ES-I3 (cell line): ENCODE data around the gene NLRP6.
"Not testable (repeated sequence)": the region's sequence is repeated elsewhere in the genome, so short reads cannot be mapped to it uniquely, and the experiment has no call there.

ENCODE experiments used
- H3K36me3 ChIP-seq: 2 replicates; pipeline ENCODE4 v1.6.1; 2013; ENCODE audit warnings: mild to moderate bottlenecking, low read length, control low read depth, moderate library complexity; ENCODE audit not compliant: insufficient read depth
- H3K4me1 ChIP-seq: 2 replicates; pipeline ENCODE4 v1.6.1; 2013; ENCODE audit warnings: mild to moderate bottlenecking, control low read depth, low read length; ENCODE audit not compliant: insufficient read depth
- H3K9ac ChIP-seq: 2 replicates; pipeline ENCODE4 v1.6.1; 2013; ENCODE audit warnings: low read depth, mild to moderate bottlenecking, low read length, moderate library complexity
- H3K9me3 ChIP-seq: 2 replicates; pipeline ENCODE4 v1.6.1; 2013; ENCODE audit warnings: mild to moderate bottlenecking, low read length, moderate library complexity; ENCODE audit not compliant: control insufficient read depth, insufficient read depth

Gene NLRP6

DNA sequence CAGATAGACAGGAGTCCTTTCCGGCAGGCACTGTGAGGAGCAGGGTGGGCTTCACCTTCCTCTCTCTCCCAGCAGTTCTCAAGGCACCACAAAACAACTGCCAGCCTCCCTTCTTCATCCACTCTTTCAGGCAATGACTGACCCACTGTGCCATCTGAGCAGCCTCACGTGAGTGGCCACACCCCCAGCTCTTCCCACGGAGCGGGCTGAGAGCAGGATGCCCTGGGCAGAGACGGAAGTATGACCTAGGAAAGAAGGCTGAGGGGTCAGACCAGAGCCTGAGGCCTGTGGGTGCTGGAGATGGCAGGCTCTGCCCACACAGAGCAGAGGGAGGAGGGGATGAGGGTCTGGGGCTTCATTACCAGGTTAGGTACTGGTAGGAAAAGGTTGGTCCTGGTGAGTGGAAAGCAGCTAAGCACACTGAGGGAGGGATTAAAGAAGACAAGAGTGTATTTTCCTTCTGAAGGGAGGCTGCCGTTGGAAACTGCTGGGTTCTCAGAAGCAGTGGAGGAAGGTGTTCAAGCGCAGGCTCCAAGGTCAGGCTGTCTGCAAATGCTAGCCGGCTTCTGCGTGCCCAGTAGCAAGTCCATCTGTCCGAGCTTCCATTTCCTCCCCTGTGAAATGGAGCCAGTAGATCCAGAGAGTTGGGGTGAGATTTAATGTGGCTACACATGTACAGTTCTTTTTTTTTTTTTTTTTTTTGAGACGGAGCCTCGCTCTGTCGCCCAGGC, 4.6 kb downstream of the NLRP6 start:
- Histone ChIP-seq H3K4me1 (peaks cover 10% of the 10 kb centered on the region; the same call in 1 of the 2 replicates), H3K9me3 (no peaks in the 10 kb centered on the region), H3K36me3 (no peaks in the 10 kb centered on the region), H3K9ac (no peak overlapping the region)

DNA sequence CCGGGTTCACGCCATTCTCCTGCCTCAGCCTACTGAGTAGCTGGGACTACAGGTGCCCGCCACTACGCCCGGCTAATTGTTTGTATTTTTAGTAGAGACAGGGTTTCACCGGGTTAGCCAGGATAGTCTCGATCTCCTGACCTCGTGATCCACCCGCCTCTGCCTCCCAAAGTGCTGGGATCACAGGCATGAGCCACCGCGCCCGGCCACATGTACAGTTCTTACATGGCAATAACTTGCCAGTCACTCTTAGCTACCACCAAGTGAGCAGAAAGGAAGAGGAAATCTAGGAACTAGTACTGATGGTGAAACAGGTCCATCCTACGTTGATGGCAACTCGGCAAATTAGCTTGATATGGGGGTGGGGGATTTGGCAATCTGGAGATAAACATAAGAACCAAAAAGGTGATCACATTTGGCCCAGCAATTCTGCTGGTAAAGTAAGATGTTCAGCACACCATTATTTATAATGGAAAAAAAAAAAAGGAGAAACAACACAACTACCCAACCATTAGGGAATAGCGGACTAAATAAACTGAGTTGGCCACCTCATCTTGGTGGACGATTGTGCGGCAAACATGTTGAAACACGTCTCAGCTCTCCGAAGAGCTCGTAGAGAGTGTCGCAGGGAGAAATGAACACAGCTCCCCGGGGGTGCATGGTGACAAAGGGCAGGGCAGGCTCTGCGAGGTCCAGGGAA, 5.3 kb downstream of the NLRP6 start:
- Histone ChIP-seq H3K36me3 (no peaks in the 10 kb centered on the region), H3K9ac (no peak overlapping the region), H3K9me3 (no peaks in the 10 kb centered on the region), H3K4me1 (peaks cover 11% of the 10 kb centered on the region; the same call in 1 of the 2 replicates)

DNA sequence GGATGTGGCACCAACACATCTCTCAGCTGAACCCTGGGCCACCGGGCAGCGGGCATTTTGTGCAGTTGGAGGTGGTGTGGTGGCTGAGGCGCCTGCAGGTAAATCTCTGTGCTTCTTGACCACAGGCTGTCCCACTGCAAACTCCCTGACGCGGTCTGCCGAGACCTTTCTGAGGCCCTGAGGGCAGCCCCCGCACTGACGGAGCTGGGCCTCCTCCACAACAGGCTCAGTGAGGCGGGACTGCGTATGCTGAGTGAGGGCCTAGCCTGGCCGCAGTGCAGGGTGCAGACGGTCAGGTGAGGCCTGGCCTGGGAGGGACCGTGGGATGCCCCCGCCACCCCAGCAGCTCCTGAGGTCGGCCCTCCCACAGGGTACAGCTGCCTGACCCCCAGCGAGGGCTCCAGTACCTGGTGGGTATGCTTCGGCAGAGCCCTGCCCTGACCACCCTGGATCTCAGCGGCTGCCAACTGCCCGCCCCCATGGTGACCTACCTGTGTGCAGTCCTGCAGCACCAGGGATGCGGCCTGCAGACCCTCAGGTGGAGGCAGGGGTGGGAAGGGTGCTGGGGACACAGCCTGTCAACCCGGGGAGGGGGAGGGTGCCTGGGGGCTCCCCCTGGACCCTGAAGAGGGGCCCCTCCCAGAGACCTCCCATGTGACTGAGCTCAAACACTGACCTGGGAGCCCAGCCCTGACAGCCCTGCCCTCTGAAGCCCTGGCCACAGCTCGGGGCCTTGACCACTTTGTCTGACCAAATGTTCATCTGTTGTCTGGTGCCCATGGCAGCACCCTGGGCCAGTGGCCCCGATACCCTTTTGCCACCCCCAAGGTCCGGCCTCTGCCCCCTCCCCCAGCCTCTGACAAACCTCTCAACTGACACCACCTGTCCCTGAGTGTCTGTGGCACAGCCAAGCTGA, 6.2 kb downstream of the NLRP6 start:
- no peaks in the 10 kb centered on the region for H3K36me3 ChIP-seq
- no peaks in the 10 kb centered on the region for H3K9me3 ChIP-seq
- no peak overlapping the region for H3K9ac ChIP-seq
- H3K4me1 ChIP-seq: peaks cover 11% of the 10 kb centered on the region; the same call in 1 of the 2 replicates

DNA sequence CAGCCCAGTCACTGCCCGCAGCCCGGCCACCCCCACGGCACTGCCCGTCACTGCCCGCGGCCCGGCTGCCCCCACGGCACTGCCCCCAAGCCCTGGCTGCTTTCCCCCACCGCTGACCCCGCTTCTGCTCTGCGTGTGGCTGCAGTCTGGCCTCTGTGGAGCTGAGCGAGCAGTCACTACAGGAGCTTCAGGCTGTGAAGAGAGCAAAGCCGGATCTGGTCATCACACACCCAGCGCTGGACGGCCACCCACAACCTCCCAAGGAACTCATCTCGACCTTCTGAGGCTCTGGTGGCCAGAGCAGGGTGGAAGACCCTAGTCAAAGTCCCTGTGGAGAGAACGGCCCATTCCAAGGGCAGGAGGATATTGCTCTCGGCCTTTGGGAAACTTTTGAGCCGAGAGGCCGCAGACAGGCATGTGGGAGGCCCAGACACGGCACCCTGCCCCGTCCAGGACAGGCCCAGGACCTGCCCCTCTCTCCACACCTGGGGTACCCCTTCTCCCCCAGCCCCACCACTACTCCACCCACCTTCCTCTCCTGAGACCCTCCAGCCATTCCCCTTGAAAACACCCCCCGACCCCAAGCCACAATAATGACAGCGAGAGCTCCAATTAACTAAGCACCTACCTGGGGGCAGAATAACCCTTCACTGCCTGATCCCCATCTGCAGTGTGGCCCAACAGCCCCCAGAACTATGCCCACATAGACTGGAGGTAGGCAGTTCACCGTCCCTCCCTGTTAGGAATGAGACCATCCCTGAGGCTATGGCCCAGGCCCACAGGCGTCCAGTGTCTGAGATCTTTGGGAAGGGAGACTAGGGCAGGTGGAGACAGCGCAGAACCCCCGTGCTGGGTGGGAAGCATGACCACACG, 7.0 kb downstream of the NLRP6 start:
- Histone ChIP-seq H3K4me1 (peaks cover 11% of the 10 kb centered on the region; the same call in 1 of the 2 replicates), H3K9ac (no peak overlapping the region), H3K36me3 (no peaks in the 10 kb centered on the region), H3K9me3 (no peaks in the 10 kb centered on the region)

DNA sequence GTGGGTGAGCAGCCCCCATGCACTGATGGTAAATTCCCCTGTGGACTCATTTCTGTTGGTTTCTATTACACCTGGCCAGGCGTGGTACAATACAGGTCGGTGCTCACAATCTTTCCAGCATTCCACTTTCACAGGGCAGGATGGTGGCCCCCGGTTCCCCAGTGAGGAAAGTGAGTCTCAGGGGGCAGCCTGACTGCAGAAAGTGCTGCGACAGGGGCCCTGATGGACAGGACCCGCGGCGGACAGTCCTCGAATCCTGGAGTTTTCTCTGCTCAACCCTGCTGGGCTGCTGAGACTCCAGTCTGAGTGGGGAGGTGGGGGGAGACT, 7.7 kb downstream of the NLRP6 start:
- Histone ChIP-seq H3K36me3 (no peaks in the 10 kb centered on the region), H3K4me1 (peaks cover 11% of the 10 kb centered on the region; the same call in 1 of the 2 replicates), H3K9ac (no peak overlapping the region), H3K9me3 (no peaks in the 10 kb centered on the region)

DNA sequence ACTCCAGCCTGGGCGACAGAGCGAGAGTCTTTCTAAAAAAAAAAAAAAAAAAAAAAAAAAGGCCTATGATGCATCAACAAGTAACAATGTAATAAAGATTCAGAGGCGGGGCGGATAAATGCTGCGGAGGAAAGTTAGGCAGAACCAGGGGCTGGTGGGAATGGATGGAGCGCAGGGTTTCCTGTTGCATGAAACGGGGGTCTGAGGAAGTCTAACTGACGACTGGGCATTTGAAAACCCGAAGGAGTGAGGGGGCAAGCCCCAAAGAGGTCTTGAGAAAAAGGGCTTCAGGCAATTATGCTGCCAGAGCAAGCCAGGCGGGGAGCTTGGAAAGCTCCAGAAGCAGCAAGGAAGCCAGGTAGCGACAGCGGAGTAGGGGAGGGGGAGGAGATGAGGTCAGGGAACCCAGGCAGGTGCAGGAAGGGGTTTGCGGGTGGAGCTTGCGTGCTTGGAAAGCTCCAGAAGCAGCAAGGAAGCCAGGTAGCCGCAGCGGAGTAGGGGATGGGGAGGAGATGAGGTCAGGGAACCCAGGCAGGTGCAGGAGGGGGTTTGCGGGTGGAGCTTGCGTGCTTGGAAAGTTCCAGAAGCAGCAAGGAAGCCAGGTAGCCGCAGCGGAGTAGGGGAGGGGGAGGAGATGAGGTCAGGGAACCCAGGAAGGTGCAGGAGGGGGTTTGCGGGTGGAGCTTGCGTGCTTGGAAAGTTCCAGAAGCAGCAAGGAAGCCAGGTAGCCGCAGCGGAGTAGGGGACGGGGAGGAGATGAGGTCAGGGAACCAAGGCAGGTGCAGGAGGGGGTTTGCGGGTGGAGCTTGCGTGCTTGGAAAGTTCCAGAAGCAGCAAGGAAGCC, 9.0 kb downstream of the NLRP6 start:
- H3K4me1 ChIP-seq: peaks cover 11% of the 10 kb centered on the region; the same call in 1 of the 2 replicates
- peak overlapping the region; percentile 76; the same call in 1 of the 2 replicates for H3K9ac ChIP-seq

DNA sequence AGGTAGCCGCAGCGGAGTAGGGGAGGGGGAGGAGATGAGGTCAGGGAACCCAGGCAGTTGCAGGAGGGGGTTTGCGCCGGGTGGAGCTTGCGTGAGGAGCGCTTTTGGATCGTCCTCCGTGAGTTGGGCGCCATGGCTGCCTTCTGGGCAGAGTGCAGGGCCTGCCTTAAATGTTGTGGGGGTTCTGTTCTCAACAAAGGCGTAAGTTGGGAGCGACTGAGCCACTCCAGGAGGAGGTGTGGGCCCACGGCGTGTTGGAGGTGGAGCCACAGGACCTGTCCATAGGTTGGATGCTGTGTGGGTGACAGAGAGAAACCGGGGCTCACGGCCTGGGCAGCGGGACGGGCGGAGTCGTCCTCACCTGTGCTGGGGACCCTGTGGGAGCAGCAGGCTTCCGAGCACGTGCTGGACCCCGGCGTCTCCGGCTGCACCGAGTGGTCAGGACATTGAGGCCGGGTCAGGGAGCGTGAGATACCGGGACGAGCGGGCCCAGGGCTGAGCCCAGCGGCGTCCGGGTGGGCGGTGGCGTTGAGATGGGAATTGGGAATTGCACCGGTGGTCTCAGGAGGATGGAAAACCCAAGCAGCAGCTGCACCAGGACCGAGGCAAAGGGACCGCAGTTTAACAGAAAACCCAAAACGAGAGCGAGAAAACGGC, 9.7 kb downstream of the NLRP6 start:
- peaks cover 11% of the 10 kb centered on the region; the same call in 1 of the 2 replicates for H3K4me1 ChIP-seq

More for the DNA sequence above, 9.0 kb downstream of the NLRP6 start:
- not testable (repeated sequence) for H3K9me3 ChIP-seq, H3K36me3 ChIP-seq

DNA sequence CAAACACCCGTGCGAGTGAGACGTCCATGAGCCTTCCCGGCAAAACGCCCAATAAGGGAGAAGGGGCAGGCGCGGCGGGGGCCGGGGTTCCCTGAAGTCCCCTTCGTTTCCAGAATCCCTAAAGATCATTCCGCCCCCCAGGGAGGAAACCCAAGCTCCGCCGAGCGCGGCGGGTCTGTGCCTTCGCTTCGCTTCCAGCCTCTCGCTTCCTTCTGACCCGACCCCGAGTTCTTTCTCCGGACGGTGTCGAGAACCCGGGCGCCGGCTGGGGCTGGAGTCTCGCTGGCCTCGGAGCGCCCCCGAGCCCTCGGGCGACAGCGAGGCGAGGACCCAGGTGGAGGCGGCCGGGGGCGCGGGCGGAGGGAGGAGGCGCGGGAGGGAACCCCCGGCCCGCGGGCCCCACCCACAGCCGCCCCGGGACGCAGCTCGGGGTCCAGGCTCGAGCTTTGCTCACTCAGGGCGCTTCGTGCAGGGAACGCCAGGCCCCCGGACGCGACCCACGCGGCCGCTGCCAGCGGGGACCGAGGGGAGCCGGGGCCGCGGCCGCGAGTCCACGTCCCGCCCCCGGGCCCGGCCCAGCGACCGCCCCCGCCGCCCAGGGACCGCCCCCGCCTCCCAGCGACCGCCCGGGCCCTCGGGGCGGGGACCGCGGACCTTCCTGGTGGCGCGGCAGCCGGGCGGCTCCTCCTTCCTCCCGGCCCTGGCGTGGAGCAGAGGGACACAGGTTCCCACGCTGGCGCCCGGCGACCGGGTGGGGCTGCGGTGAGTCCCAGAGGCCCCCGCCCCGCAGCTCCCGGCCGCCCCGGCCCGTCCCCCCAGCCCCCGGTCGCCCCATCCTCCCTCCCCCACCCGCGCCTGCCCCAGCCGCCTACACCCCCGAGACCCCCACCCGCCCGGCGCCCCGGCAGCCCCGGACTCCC, 10.5 kb downstream of the NLRP6 start, which contains the start of gene PGGHG:
TSS of gene PGGHG (plus strand) at position 649 of the 920 bp plus-strand sequence. CDS start 691 bp downstream, outside the sequence.
- Histone ChIP-seq H3K9ac (peak within 1 kb of the TSS; percentile 76), H3K4me1 (peaks cover 11% of the 10 kb centered on the region; the same call in 1 of the 2 replicates), H3K36me3 (no peaks in the 10 kb centered on the region), H3K9me3 (no peaks in the 10 kb centered on the region)

More for the DNA sequence above, 9.7 kb downstream of the NLRP6 start:
- Histone ChIP-seq H3K9me3 (no peaks in the 10 kb centered on the region), H3K9ac (peak overlapping the region; percentile 76), H3K36me3 (no peaks in the 10 kb centered on the region)

DNA sequence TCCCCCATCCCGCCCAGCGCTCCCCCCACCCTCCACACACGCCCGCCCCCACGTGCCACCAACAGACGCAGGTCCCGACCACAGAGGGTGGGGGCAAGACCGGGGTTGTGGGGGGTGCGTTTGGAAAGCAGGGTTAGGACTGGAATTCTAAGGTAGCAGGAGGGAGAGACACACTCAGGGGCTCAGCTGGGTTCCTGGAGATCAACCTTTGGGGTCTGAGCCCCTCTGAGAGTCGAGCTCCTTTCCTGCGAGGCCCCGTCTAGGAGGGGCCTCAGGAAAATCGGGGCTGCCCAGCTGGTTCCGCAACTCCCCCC, 11.1 kb downstream of the NLRP6 start:
- Histone ChIP-seq H3K9ac (peak overlapping the region; percentile 11; the same call in 1 of the 2 replicates), H3K36me3 (no peaks in the 10 kb centered on the region), H3K9me3 (no peaks in the 10 kb centered on the region), H3K4me1 (peaks cover 9% of the 10 kb centered on the region; the same call in 1 of the 2 replicates)

DNA sequence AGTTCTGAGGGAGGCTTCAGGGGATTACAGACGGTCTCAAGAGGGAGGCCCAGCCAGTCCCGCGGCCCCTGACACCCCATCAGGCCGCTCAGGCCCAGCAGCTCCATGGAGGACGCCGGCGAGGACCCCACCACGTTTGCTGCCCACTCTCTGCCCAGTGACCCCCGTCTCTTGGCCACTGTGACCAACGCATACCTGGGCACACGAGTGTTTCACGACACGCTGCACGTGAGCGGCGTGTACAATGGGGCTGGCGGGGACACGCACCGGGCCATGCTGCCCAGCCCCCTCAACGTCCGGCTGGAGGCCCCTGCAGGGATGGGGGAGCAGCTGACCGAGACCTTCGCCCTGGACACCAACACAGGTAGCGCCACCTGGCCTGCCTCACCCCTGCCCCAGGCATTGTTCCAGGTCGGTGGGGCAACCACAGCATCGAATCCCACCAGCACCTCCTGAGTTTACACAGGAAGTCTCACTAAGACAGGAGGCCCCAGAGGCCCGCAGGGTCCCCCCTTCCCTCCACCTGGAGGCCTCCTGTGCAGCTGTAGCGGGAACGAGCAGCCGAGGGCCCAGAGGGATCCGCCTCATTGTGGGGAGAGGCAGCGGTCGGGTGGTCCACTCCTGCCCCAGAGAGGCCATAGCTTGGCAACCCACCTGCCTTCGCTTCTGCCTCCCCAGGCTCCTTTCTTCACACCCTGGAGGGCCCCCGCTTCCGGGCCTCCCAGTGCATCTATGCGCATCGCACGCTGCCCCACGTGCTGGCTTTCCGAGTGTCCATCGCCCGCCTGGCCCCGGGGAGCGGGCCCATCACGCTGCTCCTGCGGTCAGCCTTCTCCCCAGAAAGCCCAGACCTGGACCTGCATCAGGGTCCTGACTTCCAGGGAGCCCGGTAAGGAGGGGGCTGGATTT, 11.8 kb downstream of the NLRP6 start:
- no peaks in the 10 kb centered on the region for H3K36me3 ChIP-seq
- no peaks in the 10 kb centered on the region for H3K9me3 ChIP-seq
- H3K9ac ChIP-seq: peak overlapping the region; percentile 11; the same call in 1 of the 2 replicates
- H3K4me1 ChIP-seq: peaks cover 9% of the 10 kb centered on the region; the same call in 1 of the 2 replicates

DNA sequence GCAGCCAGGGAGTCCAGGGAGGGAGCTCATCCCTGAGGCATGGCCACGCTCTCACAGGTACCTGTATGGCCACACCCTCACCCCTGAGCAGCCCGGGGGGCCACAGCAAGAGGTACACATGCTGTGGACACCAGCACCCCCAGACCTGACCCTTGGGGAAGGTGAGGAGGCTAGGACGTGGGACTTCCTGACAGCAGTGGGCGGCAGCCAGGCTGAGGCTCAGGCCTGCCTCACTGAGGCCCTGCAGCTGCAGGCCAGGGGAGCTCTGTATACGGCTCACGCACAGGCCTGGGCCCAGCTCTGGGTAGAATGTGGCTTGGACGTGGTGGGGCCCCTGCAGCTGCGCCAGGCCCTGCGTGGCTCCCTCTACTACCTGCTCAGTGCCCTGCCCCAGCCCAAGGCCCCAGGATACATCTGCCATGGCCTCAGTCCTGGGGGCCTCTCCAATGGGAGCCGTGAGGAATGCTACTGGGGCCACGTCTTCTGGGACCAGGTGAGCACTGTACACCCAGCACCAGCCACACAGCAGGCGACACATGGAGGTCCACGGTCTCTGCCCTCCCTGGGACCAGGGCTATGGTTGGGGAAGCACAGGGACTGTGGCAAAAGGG, 12.5 kb downstream of the NLRP6 start:
- H3K36me3 ChIP-seq: no peaks in the 10 kb centered on the region
- H3K9me3 ChIP-seq: no peaks in the 10 kb centered on the region
- H3K4me1 ChIP-seq: peaks cover 9% of the 10 kb centered on the region; the same call in 1 of the 2 replicates
- no peak overlapping the region for H3K9ac ChIP-seq
